HFFc6 (cell line): ENCODE results near the gene STXBP6. TPM values are rescaled to one million over a fixed set of nuclear protein-coding genes. Genes with fewer than 3 reads are reported as not detected.

Experiments
- DNase-seq: peaks from one replicate; pipeline ENCODE4 v3.0.0-alpha.2; 2018
- H3K27ac Mint-ChIP-seq: 2 replicates; pipeline ENCODE4 v1.8.0; 2020; ENCODE audit warnings: mild to moderate bottlenecking, mixed read lengths
- H3K27me3 Mint-ChIP-seq: 2 replicates; pipeline ENCODE4 v1.8.0; 2021; ENCODE audit warnings: mild to moderate bottlenecking, moderate library complexity, mixed read lengths; ENCODE audit not compliant: insufficient read depth
- H3K36me3 Mint-ChIP-seq: 2 replicates; pipeline ENCODE4 v1.8.0; 2021; ENCODE audit warnings: low read depth, mixed read lengths
- H3K4me1 Mint-ChIP-seq: 2 replicates; pipeline ENCODE4 v1.8.0; 2020; ENCODE audit warnings: low read depth, mixed read lengths
- H3K4me3 Mint-ChIP-seq: 2 replicates; pipeline ENCODE4 v1.8.0; 2020; ENCODE audit warnings: mild to moderate bottlenecking, moderate library complexity, mixed read lengths
- H3K9me3 Mint-ChIP-seq: 2 replicates; pipeline ENCODE4 v1.8.0; 2020; ENCODE audit warnings: mild to moderate bottlenecking, mixed read lengths
- long read RNA-seq: library from polyadenylated mRNA; unstranded; transcript quantifications from one replicate; pipeline ENCODE4 v2.0.0, GENCODE V29; 2019
- total RNA-seq, 6 experiments: library from RNA; stranded (reverse); fragmentation: NEBNext Ultra II Directional; extraction: Animal tissue kit (Norgen Biotek cat#: 25700); gene quantifications; 2 replicates in 1 of 6; 3 replicates in 5 of 6; pipeline ENCODE4 v1.2.3, GENCODE V29; 2021
- TF ChIP-seq, protein P1 (sequence below): fragments of 200-600 bp; sonication (generic); IDR thresholded peaks from 2 replicates; pipeline ENCODE4 v1.5.0; 2021; ENCODE audit warnings: antibody characterized with exemption, mild to moderate bottlenecking

Gene STXBP6
- 10 to 100 TPM; 15.4 to 17.5 (median 17.0) TPM for total RNA-seq
- long read RNA-seq, full-length matches to known transcripts = 3 of 10 reads
- long read RNA-seq, partial matches to known transcripts = 2 of 10 reads
- long read RNA-seq, other reads (novel, unspliced or antisense) = 5 of 10 reads

DNA sequence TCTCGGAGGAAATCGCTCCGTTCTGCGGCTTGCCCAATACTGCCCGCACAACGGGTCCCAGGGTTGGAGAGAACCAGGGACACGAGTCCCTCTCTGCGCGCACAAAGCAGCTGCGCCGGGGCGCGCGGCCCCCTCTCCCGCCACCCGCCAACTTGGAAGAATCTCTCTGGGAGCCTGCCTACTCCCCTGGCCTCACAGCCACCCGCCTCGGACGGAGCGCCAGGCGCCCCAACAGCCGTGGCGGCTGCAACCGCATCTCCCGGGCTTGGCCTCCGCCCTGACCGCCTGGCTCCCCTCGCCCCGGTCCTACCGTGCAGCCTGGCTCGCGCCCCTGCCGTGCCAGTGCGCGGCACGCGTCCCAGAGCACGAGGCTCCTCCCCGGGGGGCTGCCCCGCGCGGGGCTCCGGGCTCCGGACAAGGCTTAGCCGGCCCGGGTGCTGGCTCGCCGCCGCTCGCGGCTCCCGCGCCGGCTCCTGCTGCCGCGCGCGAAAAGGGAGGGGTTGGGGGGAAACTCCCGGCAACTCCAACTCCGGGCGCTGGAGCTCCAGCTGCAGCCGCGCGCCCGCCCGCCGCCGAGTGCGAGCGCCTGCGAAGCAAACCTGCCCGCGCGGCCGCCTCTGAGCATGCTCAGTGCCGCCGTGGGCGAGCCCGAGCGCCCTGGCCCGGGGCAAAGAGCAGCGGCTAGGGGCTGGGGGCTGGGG lies at the start of gene STXBP6:
Gene STXBP6 (minus strand): TSS at position 580 of the 701 bp plus-strand sequence. CDS start 75,329 bp downstream, outside the sequence.
- no peaks in the 10 kb centered on the region for H3K36me3 Mint-ChIP-seq
- H3K4me1 Mint-ChIP-seq = peaks cover 44% of the 10 kb centered on the region
- peaks cover 3% of the 10 kb centered on the region for H3K27me3 Mint-ChIP-seq
- peak within 1 kb of the TSS; percentile 92 for H3K4me3 Mint-ChIP-seq
- H3K9me3 Mint-ChIP-seq = no peaks in the 10 kb centered on the region
- TF ChIP-seq, protein P1, sequence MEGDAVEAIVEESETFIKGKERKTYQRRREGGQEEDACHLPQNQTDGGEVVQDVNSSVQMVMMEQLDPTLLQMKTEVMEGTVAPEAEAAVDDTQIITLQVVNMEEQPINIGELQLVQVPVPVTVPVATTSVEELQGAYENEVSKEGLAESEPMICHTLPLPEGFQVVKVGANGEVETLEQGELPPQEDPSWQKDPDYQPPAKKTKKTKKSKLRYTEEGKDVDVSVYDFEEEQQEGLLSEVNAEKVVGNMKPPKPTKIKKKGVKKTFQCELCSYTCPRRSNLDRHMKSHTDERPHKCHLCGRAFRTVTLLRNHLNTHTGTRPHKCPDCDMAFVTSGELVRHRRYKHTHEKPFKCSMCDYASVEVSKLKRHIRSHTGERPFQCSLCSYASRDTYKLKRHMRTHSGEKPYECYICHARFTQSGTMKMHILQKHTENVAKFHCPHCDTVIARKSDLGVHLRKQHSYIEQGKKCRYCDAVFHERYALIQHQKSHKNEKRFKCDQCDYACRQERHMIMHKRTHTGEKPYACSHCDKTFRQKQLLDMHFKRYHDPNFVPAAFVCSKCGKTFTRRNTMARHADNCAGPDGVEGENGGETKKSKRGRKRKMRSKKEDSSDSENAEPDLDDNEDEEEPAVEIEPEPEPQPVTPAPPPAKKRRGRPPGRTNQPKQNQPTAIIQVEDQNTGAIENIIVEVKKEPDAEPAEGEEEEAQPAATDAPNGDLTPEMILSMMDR = no peak
- DNase-seq = peak; percentile 46
- peak within 1 kb of the TSS; percentile 75 for H3K27ac Mint-ChIP-seq

DNA sequence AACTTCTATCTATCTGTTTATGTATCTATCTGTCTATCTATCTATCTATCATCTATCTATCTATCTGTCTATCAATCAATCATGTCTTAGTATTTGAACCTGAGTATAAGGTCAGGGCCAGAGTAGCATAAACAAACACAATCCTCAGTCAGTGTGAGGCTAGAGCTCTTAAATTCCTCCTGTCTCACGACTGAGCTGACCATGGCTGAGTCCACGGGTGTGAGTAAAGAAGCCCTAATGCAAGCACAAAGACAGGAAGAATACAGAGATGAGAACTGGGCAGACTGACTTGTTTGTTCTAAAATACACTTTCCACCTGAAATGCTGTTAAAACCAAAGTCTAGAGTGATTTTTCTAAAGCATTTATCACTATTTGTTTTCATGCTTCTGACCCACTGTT lies 47.2 kb upstream of the STXBP6 start:
- TF ChIP-seq, protein P1 = no peak
- Mint-ChIP-seq H3K27me3 (no peaks in the 10 kb centered on the region; the same call in 1 of the 2 replicates), H3K27ac (no peak overlapping the region), H3K9me3 (no peaks in the 10 kb centered on the region), H3K4me1 (peaks cover 28% of the 10 kb centered on the region), H3K4me3 (no peak overlapping the region), H3K36me3 (no peaks in the 10 kb centered on the region)
- no peak for DNase-seq

DNA sequence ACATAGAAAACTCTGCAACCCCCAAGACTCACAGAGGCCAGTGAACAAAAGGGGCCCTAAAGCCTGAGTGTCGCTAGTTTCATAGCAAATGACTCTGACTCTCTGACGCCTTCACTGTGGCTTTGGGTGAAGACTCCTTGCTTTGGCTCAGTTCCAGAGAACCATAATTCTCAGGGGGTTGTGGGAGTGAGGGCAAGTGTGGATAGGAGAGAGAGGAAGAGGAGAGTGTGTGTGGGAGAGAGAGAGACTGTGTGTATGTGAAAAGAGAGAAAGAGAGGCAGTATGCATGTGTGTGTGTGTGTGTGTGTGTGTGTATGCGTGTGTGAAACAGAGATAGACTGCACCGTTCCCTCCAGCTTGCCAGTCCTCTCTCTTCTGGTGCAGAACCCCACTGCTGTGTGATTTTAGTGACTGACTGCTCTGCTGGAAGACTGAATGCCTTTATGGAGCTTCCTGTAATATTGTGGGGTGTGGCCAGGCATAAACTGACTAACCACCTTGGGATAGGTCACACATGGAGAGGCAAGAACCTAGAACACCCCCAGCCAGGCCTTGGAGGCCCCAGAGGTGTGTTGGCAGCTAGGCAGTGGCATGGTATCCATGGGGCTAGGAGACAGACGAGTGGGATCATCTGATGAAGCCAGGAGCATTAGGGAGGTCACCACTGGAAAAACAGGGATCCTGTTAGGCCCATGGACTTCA lies 45.9 kb upstream of the STXBP6 start:
- no peaks in the 10 kb centered on the region; the same call in 1 of the 2 replicates for H3K27me3 Mint-ChIP-seq
- TF ChIP-seq, protein P1 = no peak
- no peak overlapping the region for H3K4me3 Mint-ChIP-seq
- H3K36me3 Mint-ChIP-seq = no peaks in the 10 kb centered on the region
- no peak overlapping the region for H3K27ac Mint-ChIP-seq
- no peaks in the 10 kb centered on the region for H3K9me3 Mint-ChIP-seq
- peaks cover 40% of the 10 kb centered on the region for H3K4me1 Mint-ChIP-seq
- DNase-seq = no peak

DNA sequence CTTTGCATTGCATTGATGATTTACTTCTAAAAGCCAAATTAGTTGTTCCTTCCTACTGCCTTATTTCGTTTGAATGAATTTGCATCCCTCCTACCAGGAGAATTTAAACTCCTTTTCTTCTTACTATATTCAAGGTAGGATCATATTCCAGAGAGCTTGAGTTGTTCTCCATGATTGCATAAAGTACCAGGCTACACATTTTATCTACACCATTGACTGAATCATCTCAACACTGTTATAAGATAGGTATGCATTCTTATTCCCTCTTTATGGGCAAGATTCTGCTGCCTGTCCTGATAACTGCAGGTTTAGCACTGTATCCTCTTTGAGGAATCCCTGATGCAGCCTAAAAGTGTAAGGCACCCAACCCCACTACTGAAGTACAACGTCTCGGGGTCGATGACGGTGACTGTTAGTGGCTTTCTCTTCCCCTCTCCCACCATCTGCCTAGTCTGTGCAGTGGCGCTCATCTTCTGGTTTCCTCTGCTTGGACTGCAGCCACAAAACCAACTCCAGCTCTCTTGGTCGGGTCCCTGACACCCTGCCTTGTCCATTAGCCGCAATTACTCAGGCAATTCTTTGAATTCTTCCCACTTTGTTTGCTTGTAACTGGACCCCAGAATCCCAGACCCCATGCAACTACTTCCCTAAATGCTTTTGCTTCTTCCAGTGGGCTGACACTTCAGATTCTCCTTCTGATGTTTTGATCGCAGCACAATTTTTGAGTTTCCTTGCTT lies 44.4 kb upstream of the STXBP6 start:
- TF ChIP-seq, protein P1 = no peak
- Mint-ChIP-seq H3K36me3 (no peaks in the 10 kb centered on the region), H3K27ac (no peak overlapping the region), H3K9me3 (no peaks in the 10 kb centered on the region), H3K27me3 (no peaks in the 10 kb centered on the region; the same call in 1 of the 2 replicates), H3K4me3 (no peak overlapping the region), H3K4me1 (peaks cover 55% of the 10 kb centered on the region)
- no peak for DNase-seq

DNA sequence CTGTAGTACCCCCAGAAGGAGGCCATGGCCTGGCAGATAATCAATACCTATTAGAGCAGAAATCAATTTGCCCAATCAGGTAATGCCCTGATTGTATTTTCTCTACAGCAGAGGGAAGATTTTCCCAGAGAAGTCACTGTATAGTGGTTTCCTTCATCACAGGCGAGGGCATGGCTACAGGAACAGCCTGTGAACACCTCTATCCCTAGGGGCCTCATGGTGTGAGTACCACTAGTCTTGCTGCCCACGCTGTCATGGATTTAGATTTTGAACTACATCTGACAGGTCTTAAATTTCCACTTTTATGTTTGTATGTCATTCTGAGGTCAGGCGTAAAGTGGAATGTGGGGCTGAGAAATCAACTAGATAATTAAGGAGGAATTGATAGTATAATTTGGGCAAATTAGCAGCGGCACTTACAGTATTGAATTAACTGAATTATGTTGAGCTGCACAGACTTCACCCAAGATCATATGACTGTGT lies 42.4 kb upstream of the STXBP6 start:
- no peaks in the 10 kb centered on the region for H3K9me3 Mint-ChIP-seq
- H3K4me1 Mint-ChIP-seq = peaks cover 61% of the 10 kb centered on the region
- H3K36me3 Mint-ChIP-seq = no peaks in the 10 kb centered on the region
- DNase-seq = no peak
- TF ChIP-seq, protein P1 = no peak
- no peak overlapping the region for H3K4me3 Mint-ChIP-seq
- H3K27me3 Mint-ChIP-seq = no peaks in the 10 kb centered on the region; the same call in 1 of the 2 replicates
- no peak overlapping the region for H3K27ac Mint-ChIP-seq
